Thyroid gland (tissue), 4 donors: ENCODE data around the gene APCDD1L.

ENCODE experiments used
- POLR2A ChIP-seq, 2 donors: fragments of 450-650 bp; IDR thresholded peaks; one replicate each; pipeline ENCODE4 v1.6.1; 2017; ENCODE audit warnings: antibody characterized with exemption in 2 of 2, mild to moderate bottlenecking in 2 of 2, moderate library complexity in 1 of 2
- TF ChIP-seq, protein P1 (sequence below), 6 experiments: fragments of 200-600 bp in 3 of 6; fragments of 450-650 bp in 3 of 6; sonication (generic) in 3 of 6; IDR thresholded peaks; one replicate each; pipeline ENCODE4 v1.5.1; 2016 to 2019; ENCODE audit warnings: antibody characterized with exemption in 6 of 6, mild to moderate bottlenecking in 2 of 6, inconsistent platforms in 1 of 6, moderate library complexity in 1 of 6

DNA sequence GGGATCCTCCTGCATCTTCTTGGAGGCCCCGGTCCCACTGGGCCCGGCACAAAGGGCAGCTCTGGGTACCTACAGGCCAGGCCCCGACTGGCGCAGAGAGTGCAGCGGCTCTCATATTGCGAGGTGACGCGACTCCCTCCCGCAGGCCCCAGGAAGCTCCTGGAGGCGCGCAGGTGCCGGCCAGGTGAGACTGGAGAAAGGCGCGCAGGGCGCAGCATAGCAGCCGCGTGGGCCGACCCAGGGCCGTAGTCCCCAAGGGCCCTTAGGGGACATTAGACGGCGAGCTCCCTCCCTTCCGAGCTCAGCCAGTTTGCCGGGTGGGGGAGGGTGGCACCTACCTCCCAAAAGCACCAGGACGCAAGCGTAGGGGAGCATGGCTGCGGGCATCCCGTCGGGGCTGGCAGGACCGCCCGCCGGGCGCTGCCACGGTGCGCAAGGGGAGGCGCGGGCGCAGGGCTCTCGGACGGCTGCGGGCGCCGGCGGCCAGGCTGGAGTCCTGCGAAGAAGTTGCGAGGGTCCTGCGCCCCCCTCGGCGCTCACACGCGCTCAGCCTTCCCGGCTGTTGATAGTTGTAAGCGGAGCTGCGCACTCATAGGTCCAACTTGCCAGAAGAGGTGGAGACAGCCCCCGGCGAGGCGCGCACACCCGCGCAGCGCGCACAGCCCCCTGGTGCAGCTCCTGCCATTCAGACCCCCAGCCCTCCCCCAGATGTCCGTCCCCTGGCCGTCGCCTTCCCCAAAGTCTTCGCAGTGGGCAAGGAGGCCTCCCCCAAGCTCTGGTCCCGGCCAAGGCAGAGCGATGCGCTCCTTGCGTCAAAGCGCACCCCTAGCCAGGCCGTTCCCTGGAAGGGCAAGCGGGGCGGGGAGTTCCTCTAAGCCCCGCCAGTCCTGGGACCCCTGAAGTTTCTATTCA lies 622 bp downstream of the APCDD1L start:
- TF ChIP-seq, protein P1, sequence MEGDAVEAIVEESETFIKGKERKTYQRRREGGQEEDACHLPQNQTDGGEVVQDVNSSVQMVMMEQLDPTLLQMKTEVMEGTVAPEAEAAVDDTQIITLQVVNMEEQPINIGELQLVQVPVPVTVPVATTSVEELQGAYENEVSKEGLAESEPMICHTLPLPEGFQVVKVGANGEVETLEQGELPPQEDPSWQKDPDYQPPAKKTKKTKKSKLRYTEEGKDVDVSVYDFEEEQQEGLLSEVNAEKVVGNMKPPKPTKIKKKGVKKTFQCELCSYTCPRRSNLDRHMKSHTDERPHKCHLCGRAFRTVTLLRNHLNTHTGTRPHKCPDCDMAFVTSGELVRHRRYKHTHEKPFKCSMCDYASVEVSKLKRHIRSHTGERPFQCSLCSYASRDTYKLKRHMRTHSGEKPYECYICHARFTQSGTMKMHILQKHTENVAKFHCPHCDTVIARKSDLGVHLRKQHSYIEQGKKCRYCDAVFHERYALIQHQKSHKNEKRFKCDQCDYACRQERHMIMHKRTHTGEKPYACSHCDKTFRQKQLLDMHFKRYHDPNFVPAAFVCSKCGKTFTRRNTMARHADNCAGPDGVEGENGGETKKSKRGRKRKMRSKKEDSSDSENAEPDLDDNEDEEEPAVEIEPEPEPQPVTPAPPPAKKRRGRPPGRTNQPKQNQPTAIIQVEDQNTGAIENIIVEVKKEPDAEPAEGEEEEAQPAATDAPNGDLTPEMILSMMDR (IDR thresholded peaks at IDR 0.05) = no peak
- TF ChIP-seq POLR2A (IDR thresholded peaks at IDR 0.05) = no peak
